Gastroesophageal sphincter (tissue), 2 donors: ENCODE measurements around the gene PFKFB4.

Source experiments
- EP300 ChIP-seq: sonication (generic); formaldehyde crosslinking; IDR thresholded peaks from one replicate; pipeline ENCODE4 v1.6.1; 2017; ENCODE audit warnings: antibody characterized with exemption, mild to moderate bottlenecking
- POLR2A ChIP-seq, 2 donors: fragments of 450-650 bp; IDR thresholded peaks; one replicate each; pipeline ENCODE4 v1.6.1; 2017; ENCODE audit warnings: antibody characterized with exemption in 2 of 2, mild to moderate bottlenecking in 2 of 2, moderate library complexity in 1 of 2

- TF ChIP-seq EP300 (no peak), POLR2A (IDR thresholded peaks at IDR 0.05) (no peak)
These were observed 4.6 kb upstream of the PFKFB4 start for GRCh38 chr3:48561045-48561736.
